Measurements from ENCODE around the gene STOML3.

STOML3 gene

DNA sequence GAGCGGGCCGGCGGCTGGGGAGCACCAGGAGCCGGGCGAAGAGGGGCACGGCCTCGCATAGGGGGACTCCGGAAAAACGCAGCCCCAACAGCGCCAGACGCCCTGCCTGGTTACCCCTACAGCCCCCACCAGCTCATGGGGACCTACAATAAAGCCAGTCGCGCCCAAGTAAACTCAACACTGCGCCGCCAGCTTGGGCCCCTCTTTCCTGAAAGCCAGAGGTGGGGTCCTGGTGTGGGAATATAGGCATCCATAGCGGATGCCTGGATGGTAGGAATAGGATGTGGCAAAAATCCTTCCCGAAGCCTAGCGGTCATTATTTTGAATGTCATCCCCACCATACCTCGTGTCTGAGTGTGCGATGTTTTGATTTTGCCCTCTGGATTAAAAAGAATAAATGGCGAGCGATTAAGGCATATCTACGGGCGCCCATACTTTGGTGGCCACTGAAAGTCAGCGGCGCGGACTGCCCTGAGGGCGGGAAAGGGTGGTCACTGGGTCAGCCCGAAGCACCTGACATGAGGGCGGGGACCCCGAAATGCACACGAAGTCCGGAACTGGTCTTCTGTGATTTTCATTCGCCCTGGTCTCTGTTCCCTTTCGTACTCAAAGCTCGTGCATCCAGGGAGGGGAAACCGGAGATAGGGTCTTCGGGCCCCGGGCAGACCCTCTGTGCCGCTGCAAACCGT is 47.4 kb upstream of the STOML3 start, which contains the start of the genes NHLRC3 and PROSER1:
Gene NHLRC3, plus strand, starts transcription at position 577 of the 689 bp plus-strand sequence. CDS start 184 bp downstream, outside the sequence.
Gene PROSER1, minus strand, starts transcription at position 210 of the 689 bp plus-strand sequence. CDS start 847 bp downstream, outside the sequence.
- Histone ChIP-seq H4K20me1 (ENCODE audit: insufficient read depth, low read length) (no peaks in the 10 kb centered on the region), H3F3A (ENCODE audit: insufficient read depth, low read length) (no peaks in the 10 kb centered on the region), H3K9ac (ENCODE audit: low read length) (peak within 1 kb of the TSS; percentile 79), H3K9me2 (ENCODE audit: low read depth, low read length) (no peaks in the 10 kb centered on the region), H3K79me2 (ENCODE audit: insufficient read depth, low read length) (peaks cover 43% of the 10 kb centered on the region), H3K4me2 (ENCODE audit: low read length) (peak within 1 kb of the TSS; percentile 99), H3K4me1 (ENCODE audit: insufficient read depth, low read length, severe bottlenecking) (peaks cover 34% of the 10 kb centered on the region), H2AFZ (ENCODE audit: low read length) (peak within 1 kb of the TSS; percentile 60), H3K27ac (ENCODE audit: low read depth, low read length, poor library complexity, severe bottlenecking) (peak within 1 kb of the TSS; percentile 68), H3K36me3 (ENCODE audit: insufficient read depth, low read length) (no peaks in the 10 kb centered on the region), H3K27me3 (ENCODE audit: insufficient read depth, low read length) (no peaks in the 10 kb centered on the region), H3K4me3 (ENCODE audit: low read depth, low read length, poor library complexity, severe bottlenecking) (peak within 1 kb of the TSS; percentile 96), H3K9me3 (ENCODE audit: low read length) (no peaks in the 10 kb centered on the region)
- TF ChIP-seq EZH2 (IDR thresholded peaks at IDR 0.05; ENCODE audit: borderline replicate concordance, low read length), result no peak
- TF ChIP-seq, protein P1, sequence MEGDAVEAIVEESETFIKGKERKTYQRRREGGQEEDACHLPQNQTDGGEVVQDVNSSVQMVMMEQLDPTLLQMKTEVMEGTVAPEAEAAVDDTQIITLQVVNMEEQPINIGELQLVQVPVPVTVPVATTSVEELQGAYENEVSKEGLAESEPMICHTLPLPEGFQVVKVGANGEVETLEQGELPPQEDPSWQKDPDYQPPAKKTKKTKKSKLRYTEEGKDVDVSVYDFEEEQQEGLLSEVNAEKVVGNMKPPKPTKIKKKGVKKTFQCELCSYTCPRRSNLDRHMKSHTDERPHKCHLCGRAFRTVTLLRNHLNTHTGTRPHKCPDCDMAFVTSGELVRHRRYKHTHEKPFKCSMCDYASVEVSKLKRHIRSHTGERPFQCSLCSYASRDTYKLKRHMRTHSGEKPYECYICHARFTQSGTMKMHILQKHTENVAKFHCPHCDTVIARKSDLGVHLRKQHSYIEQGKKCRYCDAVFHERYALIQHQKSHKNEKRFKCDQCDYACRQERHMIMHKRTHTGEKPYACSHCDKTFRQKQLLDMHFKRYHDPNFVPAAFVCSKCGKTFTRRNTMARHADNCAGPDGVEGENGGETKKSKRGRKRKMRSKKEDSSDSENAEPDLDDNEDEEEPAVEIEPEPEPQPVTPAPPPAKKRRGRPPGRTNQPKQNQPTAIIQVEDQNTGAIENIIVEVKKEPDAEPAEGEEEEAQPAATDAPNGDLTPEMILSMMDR (IDR thresholded peaks at IDR 0.05; ENCODE audit: low read length), result no peak

DNA sequence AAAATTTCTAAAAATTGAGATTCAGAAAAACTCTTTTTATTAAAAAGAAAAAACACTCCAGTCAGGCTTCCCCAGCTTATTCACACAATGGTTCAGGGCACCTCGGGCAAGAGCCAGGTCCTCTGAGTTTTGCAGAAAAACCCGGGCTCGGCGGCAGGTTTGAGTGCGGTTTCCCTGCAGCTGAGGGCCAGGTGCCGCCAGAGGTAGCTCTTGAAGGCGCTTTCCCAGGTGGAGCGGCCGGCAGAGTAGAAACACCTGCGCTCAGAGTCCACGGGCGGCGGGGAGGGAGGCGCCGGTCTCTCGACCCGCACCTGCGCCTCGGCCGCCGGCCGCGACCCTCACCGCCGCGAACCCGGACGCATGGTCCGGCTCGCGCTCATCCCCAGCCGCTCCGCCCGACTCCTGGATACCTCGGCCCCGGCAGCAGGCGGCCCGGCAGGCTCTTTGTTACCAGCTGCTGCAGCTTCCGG is 46.8 kb upstream of the STOML3 start:
- no peaks in the 10 kb centered on the region for H3F3A ChIP-seq (ENCODE audit: insufficient read depth, low read length)
- H3K4me2 ChIP-seq (ENCODE audit: low read length), result peak overlapping the region; percentile 99
- H3K4me3 ChIP-seq (ENCODE audit: low read depth, low read length, poor library complexity, severe bottlenecking), result peak overlapping the region; percentile 96
- peak overlapping the region; percentile 68 for H3K27ac ChIP-seq (ENCODE audit: low read depth, low read length, poor library complexity, severe bottlenecking)
- peak overlapping the region; percentile 79 for H3K9ac ChIP-seq (ENCODE audit: low read length)
- peaks cover 34% of the 10 kb centered on the region for H3K4me1 ChIP-seq (ENCODE audit: insufficient read depth, low read length, severe bottlenecking)
- no peaks in the 10 kb centered on the region for H4K20me1 ChIP-seq (ENCODE audit: insufficient read depth, low read length)
- H3K79me2 ChIP-seq (ENCODE audit: insufficient read depth, low read length), result peaks cover 46% of the 10 kb centered on the region
- no peaks in the 10 kb centered on the region for H3K9me3 ChIP-seq (ENCODE audit: low read length)
- no peaks in the 10 kb centered on the region for H3K36me3 ChIP-seq (ENCODE audit: insufficient read depth, low read length)
- H3K9me2 ChIP-seq (ENCODE audit: low read depth, low read length), result no peaks in the 10 kb centered on the region
- no peak for TF ChIP-seq EZH2 (IDR thresholded peaks at IDR 0.05; ENCODE audit: borderline replicate concordance, low read length)
- TF ChIP-seq, protein P1 (IDR thresholded peaks at IDR 0.05; ENCODE audit: low read length), result no peak
- H2AFZ ChIP-seq (ENCODE audit: low read length), result no peak overlapping the region
- no peaks in the 10 kb centered on the region for H3K27me3 ChIP-seq (ENCODE audit: insufficient read depth, low read length)

DNA sequence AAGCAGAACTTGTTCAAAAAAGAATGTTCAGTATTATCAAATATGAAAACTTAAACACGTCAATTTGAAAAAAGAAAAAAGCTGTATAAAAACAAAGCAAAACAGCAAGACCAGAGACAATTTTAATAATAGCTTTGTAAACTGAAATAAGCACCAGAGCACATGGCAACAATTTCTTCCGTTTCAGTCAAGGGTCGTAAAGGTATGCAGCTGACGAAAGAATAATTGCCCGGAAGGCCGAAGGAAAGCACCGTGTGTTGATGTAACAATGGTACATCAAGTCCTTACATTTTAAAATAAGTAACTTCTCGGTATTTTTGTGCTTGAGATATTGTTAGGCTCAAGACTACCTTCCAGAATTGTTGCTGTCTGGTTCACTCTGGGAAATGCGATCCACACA is 45.6 kb upstream of the STOML3 start:
- Histone ChIP-seq H3K9me2 (ENCODE audit: low read depth, low read length) (no peaks in the 10 kb centered on the region), H3K9me3 (ENCODE audit: low read length) (no peaks in the 10 kb centered on the region), H3K4me1 (ENCODE audit: insufficient read depth, low read length, severe bottlenecking) (peaks cover 34% of the 10 kb centered on the region), H3K4me3 (ENCODE audit: low read depth, low read length, poor library complexity, severe bottlenecking) (peak overlapping the region; percentile 96), H2AFZ (ENCODE audit: low read length) (peak overlapping the region; percentile 93), H3K79me2 (ENCODE audit: insufficient read depth, low read length) (peaks cover 52% of the 10 kb centered on the region), H4K20me1 (ENCODE audit: insufficient read depth, low read length) (no peaks in the 10 kb centered on the region), H3K27me3 (ENCODE audit: insufficient read depth, low read length) (no peaks in the 10 kb centered on the region), H3K4me2 (ENCODE audit: low read length) (peak overlapping the region; percentile 99), H3K9ac (ENCODE audit: low read length) (peak overlapping the region; percentile 79), H3K36me3 (ENCODE audit: insufficient read depth, low read length) (peaks cover 4% of the 10 kb centered on the region; the same call in 1 of the 2 replicates), H3K27ac (ENCODE audit: low read depth, low read length, poor library complexity, severe bottlenecking) (peak overlapping the region; percentile 68), H3F3A (ENCODE audit: insufficient read depth, low read length) (no peaks in the 10 kb centered on the region)
- no peak for TF ChIP-seq EZH2 (IDR thresholded peaks at IDR 0.05; ENCODE audit: borderline replicate concordance, low read length)

All from OCI-LY1 (cell line).